Measurements from ENCODE around the gene TMA7.

TMA7 gene

DNA sequence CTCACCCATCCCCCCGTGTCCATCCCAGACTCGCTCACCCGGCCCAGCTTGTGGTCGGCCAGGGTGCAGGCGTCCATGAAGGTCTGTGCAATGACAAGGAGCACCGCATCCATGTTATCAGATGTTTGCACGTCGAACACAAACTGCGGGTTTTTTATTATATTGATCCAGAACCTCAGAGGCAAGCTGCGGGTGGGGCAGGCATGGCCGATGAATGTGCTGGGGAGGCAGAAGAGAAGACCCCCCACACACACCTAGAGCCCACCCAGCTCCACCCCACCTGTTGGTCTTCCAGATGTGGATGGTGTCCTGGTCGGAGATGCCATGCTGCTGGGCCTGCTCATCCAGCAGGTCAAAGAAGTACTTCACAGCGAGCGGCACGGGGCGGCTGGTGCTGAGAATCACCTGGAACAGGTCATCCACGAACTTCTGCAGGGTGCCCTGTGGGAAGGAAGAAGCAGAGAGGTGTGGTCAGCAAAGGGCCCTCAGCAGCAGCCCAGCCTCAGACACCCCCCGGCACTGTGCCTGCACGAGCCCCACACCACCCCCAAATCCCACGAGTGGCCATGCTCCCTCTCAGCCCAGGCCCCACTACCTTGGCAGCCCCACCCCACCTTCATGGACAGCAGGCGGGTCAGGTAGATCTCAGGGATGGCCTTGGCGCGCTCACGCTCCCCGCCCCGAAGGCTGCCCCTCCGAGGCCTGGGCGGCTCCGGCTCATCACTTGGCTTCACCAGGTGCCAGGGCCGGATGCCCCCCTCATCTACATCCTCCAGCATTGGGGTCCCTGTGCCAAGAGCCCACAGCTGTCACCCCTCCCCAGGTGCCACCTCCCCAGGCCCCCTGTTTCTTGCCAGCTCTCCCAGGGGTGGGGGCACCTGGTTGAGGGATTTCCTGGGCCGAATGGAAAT, 30.5 kb upstream of the TMA7 start:
- no peak for DNase-seq

DNA sequence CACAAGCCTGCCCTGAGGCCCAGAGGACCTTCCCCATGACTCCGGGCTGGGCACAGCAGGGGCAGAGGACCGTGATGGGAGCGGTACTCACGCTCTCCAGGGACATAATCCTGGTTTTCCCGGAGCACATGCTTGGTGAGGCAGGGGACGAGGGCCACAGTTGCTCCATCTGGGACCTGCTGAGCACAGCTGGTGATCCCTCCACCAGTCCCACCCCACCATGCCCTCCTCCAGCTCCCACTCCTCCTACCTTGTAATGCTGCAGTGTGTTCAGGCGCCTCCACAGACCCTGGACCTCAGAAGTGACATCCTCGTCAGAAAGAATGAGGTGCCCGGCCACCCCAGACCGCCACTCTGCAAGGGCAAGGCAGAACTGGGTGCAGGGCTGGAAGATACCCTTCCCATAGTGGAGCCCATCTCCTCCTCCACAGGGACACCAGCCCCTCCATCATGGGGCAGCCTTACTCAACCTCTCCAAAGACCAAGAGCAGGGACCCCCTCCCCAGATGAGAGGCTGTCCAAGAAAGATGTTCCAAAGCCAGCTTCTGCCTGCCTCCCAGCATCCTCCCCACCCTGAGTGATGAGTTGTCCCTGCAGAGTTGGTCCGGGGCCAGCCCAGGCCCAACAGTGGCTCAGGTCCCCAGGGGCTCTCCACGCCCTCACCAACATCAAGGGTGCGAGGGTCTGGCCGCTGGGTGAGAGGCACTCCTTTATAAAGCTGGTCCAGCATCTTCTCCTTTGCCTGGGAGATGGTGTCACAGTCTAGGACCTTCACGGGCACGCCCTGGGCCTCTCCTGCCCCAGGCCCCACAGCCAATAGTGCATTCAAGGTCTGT, 29.6 kb upstream of the TMA7 start:
- DNase-seq: no peak

DNA sequence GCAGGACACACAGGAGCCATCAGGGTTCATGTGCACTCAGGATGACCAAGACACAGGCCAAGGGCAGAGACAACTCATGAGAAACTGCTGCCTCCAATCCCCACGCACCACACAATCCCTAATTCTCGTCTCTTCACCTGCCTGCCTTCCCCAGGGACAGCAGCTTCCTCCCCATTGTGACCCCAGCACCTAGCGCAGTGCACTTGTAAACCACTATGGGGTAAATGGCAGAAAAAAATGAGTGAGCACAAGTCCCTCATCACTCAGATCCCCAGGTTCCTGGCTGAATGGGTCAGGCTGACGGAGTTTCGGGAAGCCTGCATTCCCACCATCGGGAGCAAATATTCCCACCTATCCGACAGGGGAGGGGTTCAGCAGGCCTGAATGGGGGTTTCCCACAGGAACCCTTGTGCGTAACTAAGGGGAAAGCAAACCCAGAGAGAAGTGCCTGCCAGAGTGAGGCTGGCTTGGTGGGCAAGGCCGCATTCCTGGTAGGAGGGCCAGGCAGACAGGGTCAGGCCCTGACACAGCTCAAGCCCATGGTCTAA, 28.9 kb upstream of the TMA7 start:
- no peak for DNase-seq

DNA sequence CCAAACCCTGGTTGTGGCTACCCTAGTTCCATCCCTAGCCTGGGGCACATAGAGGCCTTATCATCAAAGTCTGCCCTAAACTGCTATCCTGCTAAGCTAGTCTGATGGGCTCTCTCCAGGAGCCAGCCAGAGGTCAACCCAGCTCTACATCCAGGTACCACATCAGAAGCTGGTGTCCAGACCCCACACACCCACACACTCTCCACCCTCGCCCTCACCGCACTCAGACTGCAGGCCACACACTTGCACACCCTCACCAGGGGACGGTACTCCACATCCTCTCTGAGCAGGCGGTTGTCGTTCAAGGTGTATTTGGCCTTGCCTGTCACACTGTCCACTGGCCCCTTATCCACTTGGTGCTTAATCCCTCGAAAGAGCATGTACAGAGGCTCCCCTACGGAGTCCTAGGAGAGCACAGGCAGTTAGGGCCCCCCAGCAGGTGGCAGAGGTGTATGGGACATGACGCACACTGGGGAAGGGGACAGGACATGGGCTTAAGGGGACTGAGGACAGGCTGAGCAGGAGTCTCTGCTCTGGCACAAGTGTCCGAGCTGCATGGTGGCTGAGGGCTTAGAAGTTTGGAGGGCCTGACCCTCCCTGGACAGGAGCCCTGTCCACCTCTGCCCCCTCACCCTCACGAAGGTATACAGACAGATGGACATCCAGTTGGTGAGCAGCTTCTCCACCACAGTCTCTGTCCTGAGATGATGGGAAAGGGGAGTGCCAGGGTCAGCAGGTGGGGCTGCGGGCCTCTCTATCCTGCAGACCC, 28.3 kb upstream of the TMA7 start:
- no peak for DNase-seq

DNA sequence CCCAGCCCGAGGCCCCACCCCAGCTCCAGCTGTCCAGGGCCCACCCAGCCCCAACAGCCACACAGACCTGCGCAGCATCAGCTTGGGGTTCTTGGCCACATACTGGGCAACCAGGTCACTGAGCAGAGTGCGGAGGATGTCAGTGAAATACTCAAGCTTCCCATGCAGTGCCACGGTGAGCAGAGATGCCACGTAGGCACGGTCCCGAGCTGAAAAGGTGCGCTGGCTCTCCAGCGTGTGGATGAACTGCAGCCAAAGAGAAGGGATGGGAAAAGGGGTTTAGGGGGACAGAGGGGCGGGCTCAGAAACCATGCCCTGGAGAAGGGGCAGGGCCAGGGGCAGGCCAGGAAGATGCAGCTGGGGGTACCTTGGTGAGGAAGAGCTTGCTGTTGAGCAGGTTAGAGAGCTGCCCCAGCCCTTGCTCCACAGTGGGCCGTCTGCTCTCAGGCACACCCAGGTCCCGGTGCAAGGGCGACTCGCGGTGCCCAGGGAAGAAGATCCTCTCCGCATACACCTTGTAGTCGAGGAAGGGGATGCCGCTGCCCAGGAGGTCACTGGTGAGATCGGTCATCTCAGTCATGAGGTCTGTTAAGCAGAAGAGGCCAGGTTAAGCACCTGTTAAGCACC, 27.6 kb upstream of the TMA7 start:
- no peak for DNase-seq

DNA sequence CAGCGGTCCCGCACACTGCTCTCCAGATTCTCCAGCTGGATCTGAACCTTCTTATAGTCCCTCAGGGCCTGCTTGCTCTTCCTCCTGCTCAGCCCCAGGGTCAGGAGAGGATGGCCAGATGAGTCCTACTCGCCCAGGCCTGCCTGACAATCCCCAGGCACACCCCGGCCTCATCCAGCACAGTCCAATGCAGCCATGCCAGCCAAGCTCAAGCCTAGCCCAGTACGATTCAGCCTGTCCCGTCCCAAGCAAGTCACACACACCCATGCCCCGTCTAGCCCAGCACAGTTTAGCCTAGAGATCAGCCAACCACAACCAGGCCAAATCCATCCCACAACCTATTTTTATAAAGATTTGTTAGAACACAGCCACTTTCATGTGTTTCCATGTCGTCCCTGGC, 27.0 kb upstream of the TMA7 start:
- no peak for DNase-seq

DNA sequence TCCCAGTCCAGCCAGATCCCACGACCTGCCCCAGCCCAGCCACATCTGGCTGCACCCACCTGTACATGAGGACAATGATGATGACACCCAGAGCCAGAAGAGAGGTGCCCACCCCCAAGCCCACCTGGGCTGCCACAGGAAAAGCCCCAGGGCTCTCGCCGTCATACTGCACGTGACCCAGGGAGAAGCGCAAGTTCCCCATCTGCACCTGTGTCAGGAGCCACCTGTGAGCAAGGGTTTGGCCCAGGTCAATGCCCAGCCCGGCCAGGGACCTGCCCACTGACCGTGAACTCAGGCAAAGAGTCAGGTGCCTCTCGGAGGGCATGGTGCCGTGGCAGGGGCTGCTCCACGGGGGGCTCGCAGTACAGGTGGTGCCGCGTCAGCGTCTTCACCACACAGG, 26.4 kb upstream of the TMA7 start:
- no peak for DNase-seq

DNA sequence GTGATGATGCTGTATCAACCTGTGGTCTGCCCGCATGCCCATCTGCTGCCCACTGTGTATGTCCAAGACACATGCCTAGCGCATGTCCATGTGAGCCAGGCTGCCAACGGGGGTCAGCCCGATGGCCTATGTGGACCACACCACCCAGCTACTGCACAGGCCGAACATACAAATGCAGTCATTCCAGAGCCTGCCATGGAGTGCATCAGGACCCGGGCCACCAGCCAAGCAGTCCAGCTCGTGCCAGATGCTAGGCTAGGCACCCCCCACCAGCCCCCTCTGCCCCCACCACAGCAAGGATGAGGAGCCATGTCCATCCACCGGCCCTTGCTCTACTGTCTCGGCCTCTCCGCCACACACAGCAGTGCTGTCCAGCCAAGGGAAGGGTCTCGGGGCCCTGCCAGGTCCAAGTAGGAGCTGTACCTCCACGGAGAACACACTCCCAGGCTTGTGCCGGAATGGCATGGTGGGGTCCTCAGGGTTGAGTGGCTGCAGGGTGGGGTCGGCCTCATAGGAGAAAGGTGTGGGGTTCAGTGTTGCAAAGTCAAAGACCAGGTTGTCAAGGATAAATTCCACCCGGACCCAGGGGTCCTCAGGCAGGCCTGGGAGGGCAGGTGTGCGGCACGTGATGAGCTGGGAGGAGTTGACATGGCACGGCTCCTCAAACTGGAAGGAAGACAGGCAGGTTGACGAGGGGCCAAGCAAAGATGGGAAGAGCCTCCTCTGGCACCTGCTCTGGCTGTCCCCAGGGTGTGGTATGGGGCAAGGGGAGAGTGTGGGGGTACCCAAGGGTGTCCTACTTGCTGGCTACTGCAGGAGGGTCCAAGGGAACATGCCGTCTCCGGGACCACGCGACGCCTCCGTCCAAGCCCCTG, 25.4 kb upstream of the TMA7 start:
- DNase-seq: no peak

DNA sequence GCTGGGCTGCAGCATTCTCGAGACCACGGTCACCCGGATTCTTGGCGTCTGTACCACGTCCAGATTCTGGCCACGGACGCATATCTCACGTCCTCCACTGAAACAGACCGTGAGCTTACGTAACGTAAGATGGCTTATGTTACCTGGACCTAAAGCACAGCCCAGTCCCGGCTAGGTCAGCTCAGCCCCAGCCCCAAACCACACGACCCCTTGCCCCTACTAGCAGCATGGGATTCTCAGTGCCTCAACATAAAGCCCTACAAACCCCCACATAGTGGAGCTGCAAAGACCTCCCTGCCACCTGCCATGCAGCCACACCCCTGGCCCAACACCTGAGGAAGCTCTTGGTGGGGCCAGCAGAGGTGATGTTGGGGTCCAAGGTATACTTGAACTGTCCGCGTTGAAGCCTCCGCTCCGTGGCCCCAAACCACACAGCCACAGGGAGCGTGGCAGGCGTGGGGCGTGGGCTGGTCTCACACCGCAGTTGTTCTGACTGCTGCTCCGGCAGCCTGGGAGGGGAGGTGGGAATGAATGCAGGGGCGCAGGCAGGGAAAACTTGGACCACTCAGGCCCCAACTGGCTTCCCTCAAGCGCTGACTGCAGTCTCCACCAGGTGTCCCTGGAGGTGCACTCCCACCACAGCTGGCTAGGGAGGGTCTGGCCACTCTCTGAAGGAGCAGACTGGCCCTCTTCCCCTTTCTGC, 24.7 kb upstream of the TMA7 start:
- no peak for DNase-seq

DNA sequence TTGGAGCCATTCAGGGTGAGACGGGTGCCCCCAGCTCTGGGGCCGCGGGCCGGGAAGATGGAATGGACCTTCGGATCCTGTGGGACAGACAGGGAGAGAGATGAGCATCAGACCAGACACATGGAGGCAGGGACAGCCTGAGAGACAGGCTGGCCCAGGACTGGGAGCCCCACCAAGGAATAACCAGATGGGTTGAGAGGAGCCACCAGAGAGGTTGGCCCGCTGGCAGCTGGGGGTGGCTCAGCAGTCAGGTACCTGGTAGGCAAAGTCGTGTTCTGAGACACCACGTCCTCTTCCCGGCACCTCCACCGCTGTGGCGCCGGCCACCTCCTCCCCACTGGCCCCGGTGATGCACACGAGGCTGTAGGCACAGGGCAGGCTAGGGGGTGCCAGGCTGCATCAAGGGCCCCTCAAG, 24.0 kb upstream of the TMA7 start:
- no peak for DNase-seq

DNA sequence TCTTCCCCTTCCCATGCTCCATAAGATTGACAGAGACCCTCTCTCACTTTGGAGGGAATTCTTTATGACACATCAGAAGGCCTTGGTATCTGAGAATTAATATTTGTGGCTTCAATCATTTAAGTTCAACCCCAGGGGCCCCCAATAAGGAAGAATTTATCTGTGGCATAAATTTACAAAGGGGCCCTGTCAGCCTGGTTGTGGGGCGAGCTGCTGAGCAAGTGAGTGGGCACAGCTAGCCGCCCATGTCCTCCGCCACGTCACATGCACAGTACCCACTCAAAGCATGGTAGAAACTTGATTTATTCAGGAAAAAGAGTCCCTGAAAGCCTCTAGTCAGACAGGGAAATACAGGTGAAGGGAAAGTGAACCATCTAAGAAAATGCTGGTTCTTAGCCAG, 23.5 kb upstream of the TMA7 start:
- no peak for DNase-seq

DNA sequence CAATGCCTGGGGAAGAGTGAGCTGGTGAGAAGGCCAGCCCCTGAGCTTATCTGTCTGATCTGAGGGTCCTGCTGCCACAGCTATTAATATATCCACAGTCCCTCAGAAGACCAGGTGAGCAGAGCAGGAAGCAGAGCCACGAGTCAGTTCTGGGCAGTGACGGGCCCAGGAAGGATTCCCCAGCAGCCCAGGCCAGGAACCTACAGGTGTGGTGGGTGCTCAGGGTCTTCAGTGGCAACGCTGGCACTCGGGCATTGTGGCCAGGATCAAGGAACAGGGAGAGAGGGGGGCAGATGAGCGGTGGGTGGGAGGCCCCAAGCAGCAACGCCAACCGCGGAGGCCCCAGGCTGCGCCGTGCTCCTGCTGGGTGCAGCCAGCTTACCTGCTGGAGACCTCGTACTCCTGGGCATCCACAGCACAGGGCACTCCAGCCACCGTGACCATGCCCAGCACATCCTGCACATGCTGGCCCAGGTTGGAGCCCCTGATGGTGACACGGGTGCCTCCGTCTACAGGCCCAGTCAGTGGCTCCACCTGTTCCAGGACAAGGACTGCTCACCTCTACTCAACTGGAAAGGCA, 22.4 kb upstream of the TMA7 start:
- DNase-seq: no peak

DNA sequence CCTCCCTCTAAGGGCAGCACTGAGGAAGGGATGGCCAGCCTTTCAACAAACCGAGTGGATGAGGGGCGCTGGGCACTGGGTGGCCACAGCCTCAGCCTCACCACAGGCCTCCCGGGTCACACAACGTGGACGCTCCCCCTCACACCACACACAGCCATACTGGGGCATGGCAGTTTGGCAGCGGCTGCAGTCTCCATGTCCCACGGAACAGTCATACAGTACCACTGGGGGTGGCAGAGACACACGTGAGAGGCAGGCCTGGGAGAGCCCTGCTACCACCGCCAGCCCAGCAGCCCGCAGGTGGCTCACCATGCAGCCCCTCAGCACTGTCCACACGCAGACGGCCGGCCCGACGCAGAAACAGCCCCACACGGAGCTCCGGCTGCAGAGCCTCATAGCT, 21.9 kb upstream of the TMA7 start:
- DNase-seq: no peak

DNA sequence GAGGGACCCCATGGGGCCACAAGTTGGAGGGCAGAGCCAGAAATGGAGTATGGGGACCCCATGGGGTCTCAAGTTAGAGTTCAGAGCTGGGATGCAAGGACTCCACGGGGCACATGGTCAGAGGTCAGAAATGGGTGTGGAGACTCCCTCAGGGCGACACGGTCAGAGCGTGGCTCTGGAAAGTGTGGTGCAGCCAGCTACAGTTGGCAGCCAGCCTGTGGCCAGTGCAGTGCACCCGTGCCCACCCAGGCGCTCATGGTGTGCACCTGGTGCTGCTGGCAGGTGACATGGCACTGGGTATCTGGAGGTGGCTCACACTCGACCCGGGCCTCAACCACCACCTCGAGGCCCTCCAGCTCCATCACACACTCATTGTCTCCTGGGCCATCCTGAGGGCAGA, 21.4 kb upstream of the TMA7 start:
- no peak for DNase-seq

DNA sequence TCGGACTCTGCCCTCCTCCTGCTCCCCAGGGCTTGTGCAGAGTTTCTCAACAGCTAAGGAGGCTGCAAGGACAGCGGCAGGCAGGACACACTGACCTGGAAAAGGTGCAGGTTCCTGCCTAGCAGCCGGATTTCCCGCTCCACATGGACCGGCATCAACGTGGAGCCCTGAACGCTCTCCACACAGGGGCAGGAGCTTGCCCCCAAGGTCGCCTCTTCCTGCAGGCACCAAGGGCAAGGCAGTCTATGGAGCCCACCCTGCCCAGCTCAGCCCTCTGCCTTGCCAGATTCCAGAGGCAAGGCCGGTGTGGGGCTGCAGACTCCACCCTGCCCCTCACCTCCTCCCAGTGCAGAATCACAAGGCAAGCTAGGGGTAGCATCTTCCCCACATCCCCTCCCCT, 20.9 kb upstream of the TMA7 start:
- no peak for DNase-seq

DNA sequence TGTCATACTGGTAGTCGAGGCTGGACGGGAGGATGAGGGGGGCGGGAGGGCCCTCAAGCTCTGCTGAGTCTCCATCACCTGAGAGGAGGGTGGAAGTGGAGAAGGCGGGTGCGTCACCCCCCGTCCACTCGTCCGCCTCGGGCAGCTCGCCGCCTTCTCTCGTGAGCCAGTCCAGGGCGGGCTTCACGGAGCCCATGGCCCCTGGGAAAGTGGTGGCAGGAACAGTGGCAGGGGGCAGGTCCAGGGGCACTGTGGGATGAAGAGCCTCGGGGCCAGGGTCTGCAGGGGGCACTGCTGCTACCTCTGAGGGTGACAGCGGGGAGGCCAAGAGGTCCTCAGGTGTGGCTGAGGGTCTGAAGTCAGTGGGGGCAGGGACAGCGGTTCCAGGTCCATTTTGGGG, 20.5 kb upstream of the TMA7 start:
- DNase-seq: no peak

DNA sequence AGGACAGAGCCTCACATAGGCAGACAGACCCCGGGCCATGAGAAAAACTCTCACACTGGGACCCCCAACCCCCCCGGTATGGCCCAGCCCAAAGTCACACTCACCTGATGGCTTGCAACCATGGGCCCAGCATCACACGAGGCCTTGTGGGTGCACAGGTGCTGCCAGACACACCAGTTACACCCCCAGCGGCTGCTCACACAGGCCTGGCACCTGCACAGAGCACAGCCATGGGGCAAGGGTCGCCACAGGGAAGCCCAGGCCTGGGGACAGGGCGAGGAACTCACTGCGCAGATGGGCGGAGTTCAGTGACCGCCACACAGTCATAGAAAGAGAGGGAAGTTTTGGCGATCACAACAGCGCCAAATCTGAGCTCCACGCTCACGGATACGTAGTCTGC, 19.5 kb upstream of the TMA7 start:
- no peak for DNase-seq

DNA sequence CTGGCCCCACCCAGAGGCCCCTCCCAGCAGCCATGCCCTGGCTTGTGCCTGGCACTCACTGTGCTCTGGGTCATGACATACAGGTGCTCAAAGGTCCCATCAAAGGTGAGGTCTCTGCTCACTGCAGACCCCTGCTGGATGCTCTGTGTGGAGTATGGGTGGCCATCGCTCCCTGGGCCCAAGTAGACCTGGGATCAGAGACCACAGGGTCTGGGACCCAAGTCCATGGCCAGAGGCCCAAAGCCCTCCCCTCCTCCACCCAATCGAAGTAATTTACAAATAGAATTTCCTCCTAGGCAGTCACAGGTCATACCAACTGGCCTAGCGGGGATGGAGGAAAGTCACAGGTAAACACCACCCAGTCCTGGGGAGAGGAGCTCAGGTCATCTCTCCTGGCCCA, 17.8 kb upstream of the TMA7 start:
- DNase-seq: no peak

DNA sequence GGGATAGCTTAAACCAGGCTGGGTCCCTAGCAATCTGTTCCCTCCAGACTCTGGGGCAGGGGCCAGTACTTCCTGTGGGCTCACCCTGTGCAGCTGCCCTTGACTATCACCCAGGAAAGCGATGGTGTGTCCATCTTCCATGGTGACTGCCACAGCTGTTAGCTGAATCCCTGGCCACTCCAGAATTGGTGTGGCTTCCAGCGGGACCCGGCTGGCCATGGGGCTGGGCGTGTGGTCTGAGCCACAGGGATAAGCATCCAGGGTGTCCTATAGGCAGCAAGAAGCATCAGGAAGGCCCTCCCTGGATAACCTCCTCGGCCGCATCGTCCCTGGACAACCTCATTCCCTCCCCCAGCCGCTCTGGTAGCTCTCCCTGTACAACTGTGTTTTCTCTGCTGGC, 17.4 kb upstream of the TMA7 start:
- no peak for DNase-seq

DNA sequence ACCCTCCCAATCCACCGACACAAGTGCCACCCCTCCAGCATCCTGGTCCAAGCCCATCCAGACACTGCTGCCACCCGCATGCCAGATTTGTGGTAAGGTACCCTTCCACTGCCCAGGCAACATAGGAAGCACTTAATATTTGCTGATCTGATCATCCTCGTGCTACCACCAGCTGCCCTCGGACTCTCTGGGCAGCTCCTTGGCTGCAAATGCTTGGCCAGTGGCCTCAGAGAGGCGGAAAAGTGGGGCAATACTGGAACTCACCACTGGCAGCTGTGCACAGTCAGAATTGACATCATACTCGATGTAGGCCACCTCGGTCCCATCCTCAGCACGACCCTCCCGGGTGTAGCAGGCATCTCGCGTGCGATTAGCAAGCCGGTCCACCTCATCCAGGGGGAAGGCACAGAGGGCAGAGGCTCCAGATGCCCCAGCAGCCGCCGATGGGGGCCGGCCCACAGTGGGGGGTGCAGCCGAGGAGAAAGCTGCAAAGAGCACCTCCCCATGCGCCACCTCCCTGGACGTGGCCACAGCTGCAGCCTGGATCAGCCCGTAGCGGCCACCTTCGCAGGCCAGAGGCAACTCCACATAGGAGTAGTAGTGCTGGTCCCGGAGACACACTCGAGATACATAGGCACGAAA, 16.7 kb upstream of the TMA7 start:
- DNase-seq: no peak

Data from fibroblast of skin of right biceps (primary cell).